ENCODE results near the gene TRPC1. TPM values are rescaled to one million over a fixed set of nuclear protein-coding genes. Genes with fewer than 3 reads are reported as not detected.

The TRPC1 gene
- polyA plus RNA-seq, 1 donor (not counting 4 experiments of a cell fraction or from before 2014, with no cell fraction given), result 9.1 TPM

DNA sequence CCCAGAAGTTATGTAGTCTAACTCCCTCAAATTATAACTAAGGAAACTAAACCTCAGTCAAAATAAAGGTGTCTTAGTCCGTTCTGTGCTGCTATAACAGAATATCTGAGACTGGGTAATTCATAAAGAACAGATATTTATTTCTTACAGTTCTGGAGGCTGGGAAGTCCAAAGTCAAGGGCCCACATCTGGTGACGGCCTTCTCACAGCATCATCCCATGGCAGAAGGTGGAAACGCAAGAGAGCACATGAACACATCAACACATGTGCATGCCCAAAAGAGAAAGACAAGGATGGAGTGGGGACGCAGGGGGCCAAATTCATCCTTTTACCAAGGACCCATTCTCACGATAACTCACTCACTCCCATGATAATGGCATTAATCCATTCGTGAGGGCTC, 92.0 kb downstream of the TRPC1 start:
- H3K9me3 ChIP-seq (ENCODE audit: control insufficient read depth, low read depth, low read length), result no peaks in the 10 kb centered on the region
- H3K4me1 ChIP-seq (ENCODE audit: control insufficient read depth, extremely low read depth, insufficient read depth, low read length), result no peaks in the 10 kb centered on the region
- no peak overlapping the region for H2AFZ ChIP-seq (ENCODE audit: control insufficient read depth, low read length)
- DNase-seq (ENCODE audit: low read depth, low spot score) (no peak), FAIRE-seq (no peak)
- no peak overlapping the region for H3K9ac ChIP-seq (ENCODE audit: control insufficient read depth, extremely low read depth, insufficient read depth, low read length)
- TF ChIP-seq, protein P1, sequence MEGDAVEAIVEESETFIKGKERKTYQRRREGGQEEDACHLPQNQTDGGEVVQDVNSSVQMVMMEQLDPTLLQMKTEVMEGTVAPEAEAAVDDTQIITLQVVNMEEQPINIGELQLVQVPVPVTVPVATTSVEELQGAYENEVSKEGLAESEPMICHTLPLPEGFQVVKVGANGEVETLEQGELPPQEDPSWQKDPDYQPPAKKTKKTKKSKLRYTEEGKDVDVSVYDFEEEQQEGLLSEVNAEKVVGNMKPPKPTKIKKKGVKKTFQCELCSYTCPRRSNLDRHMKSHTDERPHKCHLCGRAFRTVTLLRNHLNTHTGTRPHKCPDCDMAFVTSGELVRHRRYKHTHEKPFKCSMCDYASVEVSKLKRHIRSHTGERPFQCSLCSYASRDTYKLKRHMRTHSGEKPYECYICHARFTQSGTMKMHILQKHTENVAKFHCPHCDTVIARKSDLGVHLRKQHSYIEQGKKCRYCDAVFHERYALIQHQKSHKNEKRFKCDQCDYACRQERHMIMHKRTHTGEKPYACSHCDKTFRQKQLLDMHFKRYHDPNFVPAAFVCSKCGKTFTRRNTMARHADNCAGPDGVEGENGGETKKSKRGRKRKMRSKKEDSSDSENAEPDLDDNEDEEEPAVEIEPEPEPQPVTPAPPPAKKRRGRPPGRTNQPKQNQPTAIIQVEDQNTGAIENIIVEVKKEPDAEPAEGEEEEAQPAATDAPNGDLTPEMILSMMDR (optimal IDR thresholded peaks at IDR 0.05 in 1 of 3, IDR thresholded peaks at IDR 0.05 in 1 of 3, conservative IDR thresholded peaks at IDR 0.05 in 1 of 3; ENCODE audit: extremely low read depth in 1 of 3, insufficient read depth in 2 of 3, low read length in 3 of 3), result no peak
- no peak for TF ChIP-seq EZH2 (IDR thresholded peaks at IDR 0.05; ENCODE audit: low read length)
- no peak overlapping the region for H3K4me2 ChIP-seq (ENCODE audit: control insufficient read depth, extremely low read depth, insufficient read depth, low read depth, low read length)
- dilution Hi-C loops (cut with MboI; ENCODE audit: extremely low pct_ligation_motif_present, low sequenced_read_pairs), result no loop called here
- H3K9me1 ChIP-seq (ENCODE audit: control insufficient read depth, extremely low read depth, insufficient read depth, low read length), result no peaks in the 10 kb centered on the region
- H4K20me1 ChIP-seq (ENCODE audit: control insufficient read depth, extremely low read depth, insufficient read depth, low read length), result no peaks in the 10 kb centered on the region
- H3K79me2 ChIP-seq (ENCODE audit: control insufficient read depth, insufficient read depth, low read length), result no peaks in the 10 kb centered on the region
- no peak overlapping the region for H3K27ac ChIP-seq (ENCODE audit: control insufficient read depth, insufficient read depth, low read length)
- H3K4me3 ChIP-seq (ENCODE audit: control insufficient read depth in 2 of 3, extremely low read depth in 1 of 3, insufficient read depth in 2 of 3, low read depth in 1 of 3, low read length in 3 of 3), result no peak overlapping the region
- no peaks in the 10 kb centered on the region for H3K27me3 ChIP-seq (ENCODE audit: control insufficient read depth, extremely low read depth, insufficient read depth, low read length)
- H3K36me3 ChIP-seq (ENCODE audit: control insufficient read depth in 2 of 2, extremely low read depth in 1 of 2, insufficient read depth in 2 of 2, low read length in 2 of 2), result no peaks in the 10 kb centered on the region

DNA sequence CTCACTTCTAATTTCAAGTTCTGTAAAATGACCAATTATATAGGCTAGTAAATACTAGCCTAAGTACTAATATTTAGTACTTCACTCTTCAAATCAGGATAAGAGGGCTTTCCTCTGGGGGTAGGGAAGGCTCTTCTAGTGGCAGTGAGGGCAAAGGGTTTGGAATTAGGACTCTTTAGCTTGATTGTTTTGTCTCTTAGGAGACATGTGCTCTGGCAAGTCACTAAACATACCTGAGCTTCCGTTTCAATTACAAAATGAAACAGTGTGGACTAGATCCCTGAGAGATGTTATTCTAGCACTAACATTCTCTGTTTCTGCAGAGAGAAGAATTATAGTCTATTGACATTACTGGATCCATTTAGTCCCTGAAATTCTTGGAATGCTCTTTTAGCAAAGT, 93.5 kb downstream of the TRPC1 start:
- no peaks in the 10 kb centered on the region for H3K9me1 ChIP-seq (ENCODE audit: control insufficient read depth, extremely low read depth, insufficient read depth, low read length)
- no peaks in the 10 kb centered on the region for H3K4me1 ChIP-seq (ENCODE audit: control insufficient read depth, extremely low read depth, insufficient read depth, low read length)
- no peaks in the 10 kb centered on the region for H3K9me3 ChIP-seq (ENCODE audit: control insufficient read depth, low read depth, low read length)
- H4K20me1 ChIP-seq (ENCODE audit: control insufficient read depth, extremely low read depth, insufficient read depth, low read length), result no peaks in the 10 kb centered on the region
- H3K4me3 ChIP-seq (ENCODE audit: control insufficient read depth in 2 of 3, extremely low read depth in 1 of 3, insufficient read depth in 2 of 3, low read depth in 1 of 3, low read length in 3 of 3), result no peak overlapping the region
- no peaks in the 10 kb centered on the region for H3K27me3 ChIP-seq (ENCODE audit: control insufficient read depth, extremely low read depth, insufficient read depth, low read length)
- dilution Hi-C loops (cut with MboI; ENCODE audit: extremely low pct_ligation_motif_present, low sequenced_read_pairs), result no loop called here
- FAIRE-seq (no peak), DNase-seq (ENCODE audit: low read depth, low spot score) (no peak)
- no peak overlapping the region for H3K4me2 ChIP-seq (ENCODE audit: control insufficient read depth, extremely low read depth, insufficient read depth, low read depth, low read length)
- no peak overlapping the region for H3K27ac ChIP-seq (ENCODE audit: control insufficient read depth, insufficient read depth, low read length)
- H3K79me2 ChIP-seq (ENCODE audit: control insufficient read depth, insufficient read depth, low read length), result no peaks in the 10 kb centered on the region
- H2AFZ ChIP-seq (ENCODE audit: control insufficient read depth, low read length), result no peak overlapping the region
- H3K9ac ChIP-seq (ENCODE audit: control insufficient read depth, extremely low read depth, insufficient read depth, low read length), result no peak overlapping the region
- H3K36me3 ChIP-seq (ENCODE audit: control insufficient read depth in 2 of 2, extremely low read depth in 1 of 2, insufficient read depth in 2 of 2, low read length in 2 of 2), result no peaks in the 10 kb centered on the region
- TF ChIP-seq EZH2 (IDR thresholded peaks at IDR 0.05; ENCODE audit: low read length), result no peak
- TF ChIP-seq, protein P1 (optimal IDR thresholded peaks at IDR 0.05 in 1 of 3, IDR thresholded peaks at IDR 0.05 in 1 of 3, conservative IDR thresholded peaks at IDR 0.05 in 1 of 3; ENCODE audit: extremely low read depth in 1 of 3, insufficient read depth in 2 of 3, low read length in 3 of 3), result no peak

Measured in keratinocyte (primary cell).